LoVo (cell line): ENCODE results near the gene LRRC10B.
A peak's percentile ranks its signal among the peaks of the same experiment; 100 is the strongest.

Experiments used
- DNase-seq: peaks from one replicate; pipeline ENCODE4 v3.0.0-alpha.2; 2016; ENCODE audit warnings: low spot score

Gene LRRC10B

GRCh38 chr11:61509043-61510029 lies 787 bp downstream of the LRRC10B start:
- peak; percentile 43 for DNase-seq

DNA sequence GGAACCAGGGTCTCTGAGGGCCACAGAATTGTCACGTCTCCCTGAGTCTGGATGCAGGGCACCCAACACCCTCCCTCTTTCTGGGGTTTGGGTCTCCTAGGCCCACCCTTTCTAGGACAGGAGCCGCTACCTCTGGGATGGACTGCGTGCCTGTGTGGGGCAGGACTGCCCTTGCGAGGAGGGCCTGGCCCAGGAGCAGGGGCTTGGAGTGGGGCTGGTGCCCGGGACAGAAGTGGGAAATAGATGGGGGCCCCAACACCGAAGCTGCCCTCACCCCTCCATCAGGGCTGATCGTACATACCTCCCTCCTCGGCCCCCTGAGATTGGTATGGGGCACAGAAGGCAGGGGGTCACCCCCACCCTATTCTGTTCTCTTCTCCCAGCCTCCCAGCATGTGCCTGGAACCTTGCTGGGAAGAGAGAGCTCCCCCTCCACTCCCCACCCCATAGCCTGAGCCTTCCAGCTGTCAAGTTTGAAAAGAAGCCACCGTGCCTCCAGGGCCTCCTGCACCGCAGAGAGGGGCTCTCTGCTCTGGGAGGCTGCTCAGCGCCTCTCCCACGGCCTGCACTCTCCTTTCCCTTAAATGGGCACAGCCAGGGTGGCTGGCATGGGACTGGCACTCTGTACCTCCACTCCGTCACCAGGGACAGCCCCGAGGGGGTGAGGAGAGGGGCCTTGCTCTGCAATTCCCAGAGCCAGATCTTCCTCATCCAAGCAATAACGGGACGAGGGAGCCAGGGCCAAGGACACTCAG lies 1.8 kb downstream of the LRRC10B start:
- no peak for DNase-seq

DNA sequence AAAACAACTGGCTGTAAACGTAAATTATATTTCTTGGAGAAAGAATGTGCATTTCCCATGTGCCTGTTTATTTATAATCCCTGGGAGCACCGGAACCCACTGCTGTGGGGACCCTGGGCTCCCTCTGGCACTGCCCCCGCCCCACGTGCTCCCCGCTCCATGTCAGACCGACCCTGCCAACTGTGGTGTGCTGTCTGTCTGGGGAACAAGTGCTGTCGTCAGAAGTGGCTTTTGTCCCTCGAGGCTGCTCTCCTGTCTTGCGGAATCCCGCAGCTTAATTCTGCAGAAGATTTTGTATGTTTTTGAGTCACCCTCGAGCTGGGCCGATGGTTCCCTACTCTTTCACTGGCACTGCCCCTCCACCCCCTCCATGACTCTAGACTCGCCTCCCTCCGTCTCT lies 2.4 kb downstream of the LRRC10B start:
- no peak for DNase-seq

GRCh38 chr11:61511383-61511782 lies 2.8 kb downstream of the LRRC10B start:
- DNase-seq = no peak

DNA sequence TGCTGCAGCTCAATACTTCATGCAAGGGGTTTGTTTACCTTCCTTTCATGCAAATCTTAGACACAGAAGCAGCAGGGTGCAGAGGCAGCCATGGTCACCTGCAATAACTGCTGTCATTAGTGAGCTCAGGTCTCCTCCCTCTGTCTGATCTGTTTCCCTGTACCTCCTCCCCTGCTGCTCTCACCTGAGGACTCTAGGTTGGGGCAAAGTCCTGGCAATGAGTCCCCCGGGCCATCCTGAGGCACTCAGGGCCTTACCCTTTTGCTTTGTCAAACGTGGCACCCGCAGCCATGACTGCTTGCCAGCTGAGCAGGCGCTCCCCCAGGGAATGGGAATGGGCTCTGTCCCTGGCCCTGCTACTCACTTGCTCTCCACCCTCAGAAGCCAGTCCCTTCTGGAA lies 3.9 kb downstream of the LRRC10B start:
- no peak for DNase-seq

GRCh38 chr11:61513143-61513765 lies 4.7 kb downstream of the LRRC10B start:
- no peak for DNase-seq

GRCh38 chr11:61514050-61514917 lies 5.7 kb downstream of the LRRC10B start:
- DNase-seq = no peak

DNA sequence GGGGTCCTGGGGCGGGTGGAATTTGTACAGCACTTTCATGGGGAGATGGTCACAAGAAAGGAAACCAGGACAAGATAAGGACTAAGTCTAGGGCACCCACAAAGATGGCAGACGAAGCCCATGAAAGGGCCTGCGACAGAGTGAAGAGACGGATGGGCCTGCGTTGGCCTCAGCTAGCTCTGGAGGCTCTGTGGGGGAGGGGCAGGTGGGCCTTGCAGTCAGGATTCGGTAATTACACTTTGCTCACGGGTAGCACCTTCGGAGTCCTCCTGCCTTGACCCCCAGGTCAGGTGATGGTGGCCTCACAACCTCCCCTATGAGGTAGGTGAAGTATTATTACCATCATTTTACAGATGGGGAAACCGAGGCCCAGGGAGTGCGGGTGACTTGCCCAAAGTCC lies 7.1 kb downstream of the LRRC10B start:
- DNase-seq = no peak

DNA sequence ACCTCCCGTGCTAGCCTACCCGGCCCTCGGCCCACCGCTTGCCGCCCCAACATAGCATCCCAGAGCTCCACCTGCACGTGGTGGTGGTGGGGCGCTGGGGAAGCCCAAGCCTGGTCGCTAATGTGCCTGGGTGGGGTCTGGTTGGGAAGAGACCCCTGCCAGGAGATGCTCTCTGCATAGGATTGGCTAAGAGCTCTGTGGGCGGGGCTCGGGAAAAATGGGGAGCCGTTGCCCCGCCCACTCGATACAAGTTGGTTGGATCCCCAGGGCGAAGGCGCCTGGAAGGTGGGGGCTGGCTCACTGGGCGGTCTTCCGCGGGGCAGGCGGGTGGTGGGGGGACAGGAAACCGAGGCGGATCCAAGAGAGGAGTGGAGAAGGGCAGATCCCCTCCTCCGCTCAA lies 7.6 kb downstream of the LRRC10B start:
- no peak for DNase-seq

DNA sequence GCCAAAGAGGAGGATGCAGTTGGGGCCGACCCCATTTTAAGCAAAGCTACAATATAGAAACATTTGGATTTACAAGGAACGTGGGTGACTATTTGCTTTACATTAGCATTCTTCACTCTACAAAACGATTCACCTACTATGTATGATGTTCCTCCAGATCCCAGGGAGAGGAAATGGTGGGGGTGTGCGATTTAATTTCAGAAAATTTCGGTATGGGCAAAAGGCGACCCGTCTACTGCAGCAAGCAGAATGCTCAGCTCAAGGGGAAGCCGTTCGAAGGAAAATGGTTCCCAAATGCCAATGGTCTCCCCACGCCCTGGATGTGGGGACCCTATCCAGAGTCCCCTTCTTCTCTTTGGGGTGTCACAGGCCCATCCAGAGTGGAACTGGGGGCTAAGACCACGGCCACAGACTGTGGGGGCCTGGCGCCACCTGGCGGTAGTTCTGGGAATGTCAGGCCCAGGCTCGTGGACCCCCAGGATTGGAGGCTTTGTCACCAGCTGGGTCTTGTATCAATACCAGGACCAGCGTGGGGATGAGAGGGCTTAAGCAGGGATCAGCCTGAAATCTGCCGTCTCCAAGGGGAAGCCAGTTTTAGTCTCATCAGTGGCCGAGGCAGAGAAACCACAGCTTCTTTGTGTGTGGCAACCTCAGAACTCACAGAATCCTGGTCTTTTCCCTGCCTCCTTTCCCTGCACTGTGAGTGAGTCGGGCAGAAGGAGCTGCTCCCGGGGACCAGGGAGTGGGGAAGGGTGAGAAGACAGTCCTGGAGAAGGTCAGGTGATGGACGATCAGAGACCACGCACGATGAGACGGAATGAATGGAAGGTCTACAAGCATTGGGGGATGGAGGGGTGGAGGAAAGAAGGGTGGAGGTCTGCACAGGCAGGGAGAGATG lies 8.4 kb downstream of the LRRC10B start:
- DNase-seq = no peak

GRCh38 chr11:61518032-61518795 lies 9.7 kb downstream of the LRRC10B start:
- no peak for DNase-seq

GRCh38 chr11:61522881-61523280 lies 14.3 kb downstream of the LRRC10B start:
- DNase-seq = no peak

- DNase-seq = no peak
These were observed 15.9 kb downstream of the LRRC10B start for GRCh38 chr11:61524446-61524845.

DNA sequence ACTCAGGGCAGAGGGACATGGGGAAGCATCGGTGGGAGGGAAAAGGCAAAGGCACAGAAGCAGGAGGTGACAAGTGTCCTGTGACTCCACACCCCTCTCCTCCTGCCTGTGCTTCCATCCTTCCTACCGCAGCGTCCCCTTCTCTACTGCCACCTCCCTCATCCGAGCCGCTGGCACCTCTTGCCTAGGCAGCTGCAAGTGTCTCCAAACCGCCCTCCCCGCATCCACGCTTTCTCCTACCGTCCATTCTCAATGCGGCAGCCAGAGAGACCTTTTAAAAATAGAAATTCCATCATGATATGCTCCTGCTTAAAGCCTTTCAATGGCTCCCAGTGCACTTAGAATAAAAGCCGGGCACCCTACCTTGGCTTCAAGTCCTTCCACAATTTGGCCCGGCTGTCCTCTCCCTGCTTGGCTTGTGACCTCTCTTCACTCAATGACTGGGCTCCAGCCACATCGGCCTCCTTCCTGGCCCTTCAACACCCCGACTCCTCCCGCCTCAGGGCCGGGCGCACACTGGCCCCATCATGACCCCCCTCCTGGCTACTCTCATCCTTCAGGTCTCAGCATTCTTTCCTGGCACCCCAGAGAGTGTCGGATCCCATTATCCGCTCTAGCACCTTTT lies 16.5 kb downstream of the LRRC10B start:
- DNase-seq = no peak

- no peak for DNase-seq
These were observed 17.7 kb downstream of the LRRC10B start for GRCh38 chr11:61526229-61526628.

DNA sequence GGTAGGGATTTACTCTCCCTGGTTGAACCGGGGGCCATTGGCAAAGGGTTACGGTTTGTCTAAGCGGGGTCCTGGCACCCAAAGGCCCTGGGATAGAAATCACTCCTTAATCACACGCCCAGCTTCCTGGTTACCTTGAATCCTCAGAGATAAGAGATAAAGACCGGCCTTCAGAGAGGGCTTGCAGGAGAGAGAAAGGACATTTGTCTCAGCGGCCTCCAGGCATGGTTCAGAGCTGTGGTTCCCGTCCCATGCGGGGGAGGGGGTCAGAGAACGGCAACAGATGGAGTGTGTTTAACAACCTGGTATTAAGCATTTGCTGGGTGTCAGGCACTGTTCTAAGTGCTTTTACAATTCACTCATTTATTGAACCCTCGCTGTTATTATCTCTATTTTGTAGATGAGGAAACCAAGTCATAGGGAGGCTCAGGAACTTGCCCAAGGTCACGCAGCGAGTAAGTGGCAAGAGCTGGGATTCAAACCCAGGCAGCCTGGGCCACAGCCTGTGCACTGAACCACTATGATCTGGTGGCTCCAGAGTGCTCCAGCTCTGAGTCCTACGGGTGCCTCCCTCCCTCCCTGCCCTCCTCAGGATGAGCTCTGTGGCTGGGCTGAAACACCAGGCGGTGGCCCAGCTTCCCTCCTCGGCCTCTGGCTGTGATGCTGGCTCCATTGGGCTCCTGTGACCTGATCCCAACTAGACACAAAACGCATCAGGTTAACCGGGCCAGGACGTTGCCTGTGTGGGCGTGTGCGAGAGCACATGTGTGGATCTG lies 18.6 kb downstream of the LRRC10B start:
- DNase-seq = no peak

GRCh38 chr11:61528114-61528513 lies 19.6 kb downstream of the LRRC10B start:
- DNase-seq = no peak

DNA sequence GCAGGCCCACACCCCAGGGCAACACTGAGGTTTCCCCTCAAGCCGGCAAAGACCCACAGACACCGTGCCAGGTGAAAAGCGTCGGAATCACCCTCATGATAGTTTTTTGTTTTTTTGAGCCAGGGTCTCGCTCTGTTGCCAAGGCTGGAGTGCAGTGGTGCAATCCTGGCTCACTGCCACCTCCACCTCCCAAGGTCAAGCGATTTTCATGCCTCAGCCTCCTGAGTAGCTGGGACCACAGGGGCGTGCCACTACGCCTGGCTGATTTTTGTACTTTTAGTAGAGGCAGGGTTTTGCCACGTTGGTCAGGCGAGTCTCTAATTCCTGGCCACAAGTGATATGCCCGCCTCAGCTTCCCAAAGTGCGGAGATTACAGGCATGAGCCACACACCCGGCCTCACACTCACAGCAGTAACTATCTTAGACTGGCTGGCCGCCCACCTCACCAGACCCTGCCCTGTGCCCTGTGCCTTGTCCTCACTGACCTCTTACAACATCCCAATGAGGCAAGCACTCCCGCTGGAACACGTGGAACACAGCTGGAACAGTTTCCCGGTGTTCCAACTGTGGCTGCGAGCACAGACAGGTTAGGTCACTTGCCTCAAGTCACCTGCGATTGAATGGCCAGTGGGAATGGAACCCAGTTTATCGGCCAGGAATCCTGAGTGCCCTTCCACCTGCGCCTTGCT lies 21.1 kb downstream of the LRRC10B start:
- DNase-seq = no peak
